Kidney epithelial cell (primary cell): ENCODE results near the gene DRAP1. TPM values are rescaled to one million over a fixed set of nuclear protein-coding genes. Genes with fewer than 3 reads are reported as not detected.
"Not testable (repeated sequence)": the region's sequence is repeated elsewhere in the genome, so short reads cannot be mapped to it uniquely, and the experiment has no call there.

Source experiments
- DNase-seq: peaks from one replicate; pipeline ENCODE4 v3.0.0-alpha.2; 2010; ENCODE audit warnings: low read depth
- H3K27me3 ChIP-seq: 2 replicates; pipeline ENCODE4 v1.6.0; 2011; ENCODE audit warnings: low read length; ENCODE audit not compliant: control insufficient read depth, insufficient read depth
- H3K36me3 ChIP-seq: 2 replicates; pipeline ENCODE4 v1.5.1; 2011; ENCODE audit warnings: low read length; ENCODE audit not compliant: control insufficient read depth, insufficient read depth
- H3K4me3 ChIP-seq: 2 replicates; pipeline ENCODE4 v1.5.1; 2011; ENCODE audit warnings: low read depth, mild to moderate bottlenecking, control low read depth, low read length
- total RNA-seq: library from RNA; depleted of rRNA; stranded (reverse); fragments of >200 nt; gene quantifications from 2 replicates; pipeline ENCODE4 v1.2.3, GENCODE V29; 2015
- TF ChIP-seq, protein P1 (sequence below): IDR thresholded peaks from 2 replicates; pipeline ENCODE4 v1.5.1; 2011; ENCODE audit warnings: mild to moderate bottlenecking, moderate library complexity, low read length, control low read depth, inconsistent platforms; ENCODE audit not compliant: insufficient read depth, poor library complexity, severe bottlenecking

The DRAP1 gene
- total RNA-seq, 1 donor from 2014 or later, result 141 TPM

DNA sequence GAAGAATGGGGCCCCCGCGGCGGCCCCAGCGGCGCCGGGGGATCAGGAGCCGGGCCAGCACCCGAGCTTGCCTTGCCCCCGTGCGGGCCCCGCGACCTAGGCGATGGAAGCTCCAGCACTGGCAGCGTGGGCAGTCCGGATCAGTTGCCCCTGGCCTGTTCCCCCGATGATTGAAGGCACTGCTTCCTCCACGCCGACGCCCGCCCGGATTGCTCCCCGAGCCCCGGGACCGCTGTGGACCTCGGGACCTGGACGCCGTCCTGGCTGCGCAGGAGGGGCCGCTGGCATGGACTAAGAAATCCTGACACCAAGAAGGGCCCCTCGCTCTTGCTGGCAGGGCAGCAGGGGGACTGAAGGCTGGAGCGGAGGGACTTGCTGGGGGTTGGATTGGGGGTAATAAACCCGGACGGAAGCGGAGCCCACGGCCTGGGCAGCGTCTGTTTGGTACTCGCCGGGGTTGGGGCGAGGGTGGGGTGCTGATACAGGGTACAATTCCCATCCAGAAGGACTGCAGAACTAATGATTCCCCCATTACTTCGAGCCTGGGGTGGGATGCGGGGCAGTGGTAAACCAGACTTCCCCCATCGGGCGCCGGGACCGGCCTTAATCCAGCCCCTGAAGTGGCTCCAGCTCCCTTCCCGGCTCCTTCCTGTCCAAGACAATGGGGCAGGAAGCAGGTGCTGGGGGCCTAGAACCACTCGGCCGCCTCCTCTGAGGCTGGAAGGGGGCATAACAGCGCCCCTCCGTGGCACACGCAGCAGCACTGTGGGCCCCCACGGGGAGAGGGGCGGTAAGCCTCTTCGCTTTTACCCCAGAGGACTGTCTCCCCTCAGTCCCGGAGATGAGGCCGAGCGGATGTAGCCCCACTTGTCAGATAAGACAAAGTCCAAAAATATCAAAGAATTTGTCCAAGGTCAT is 27.7 kb upstream of the DRAP1 start:
- TF ChIP-seq, protein P1, sequence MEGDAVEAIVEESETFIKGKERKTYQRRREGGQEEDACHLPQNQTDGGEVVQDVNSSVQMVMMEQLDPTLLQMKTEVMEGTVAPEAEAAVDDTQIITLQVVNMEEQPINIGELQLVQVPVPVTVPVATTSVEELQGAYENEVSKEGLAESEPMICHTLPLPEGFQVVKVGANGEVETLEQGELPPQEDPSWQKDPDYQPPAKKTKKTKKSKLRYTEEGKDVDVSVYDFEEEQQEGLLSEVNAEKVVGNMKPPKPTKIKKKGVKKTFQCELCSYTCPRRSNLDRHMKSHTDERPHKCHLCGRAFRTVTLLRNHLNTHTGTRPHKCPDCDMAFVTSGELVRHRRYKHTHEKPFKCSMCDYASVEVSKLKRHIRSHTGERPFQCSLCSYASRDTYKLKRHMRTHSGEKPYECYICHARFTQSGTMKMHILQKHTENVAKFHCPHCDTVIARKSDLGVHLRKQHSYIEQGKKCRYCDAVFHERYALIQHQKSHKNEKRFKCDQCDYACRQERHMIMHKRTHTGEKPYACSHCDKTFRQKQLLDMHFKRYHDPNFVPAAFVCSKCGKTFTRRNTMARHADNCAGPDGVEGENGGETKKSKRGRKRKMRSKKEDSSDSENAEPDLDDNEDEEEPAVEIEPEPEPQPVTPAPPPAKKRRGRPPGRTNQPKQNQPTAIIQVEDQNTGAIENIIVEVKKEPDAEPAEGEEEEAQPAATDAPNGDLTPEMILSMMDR, result peak; percentile 23
- no peaks in the 10 kb centered on the region for H3K27me3 ChIP-seq
- H3K4me3 ChIP-seq, result peak overlapping the region; percentile 61
- DNase-seq, result no peak
- H3K36me3 ChIP-seq, result no peaks in the 10 kb centered on the region

DNA sequence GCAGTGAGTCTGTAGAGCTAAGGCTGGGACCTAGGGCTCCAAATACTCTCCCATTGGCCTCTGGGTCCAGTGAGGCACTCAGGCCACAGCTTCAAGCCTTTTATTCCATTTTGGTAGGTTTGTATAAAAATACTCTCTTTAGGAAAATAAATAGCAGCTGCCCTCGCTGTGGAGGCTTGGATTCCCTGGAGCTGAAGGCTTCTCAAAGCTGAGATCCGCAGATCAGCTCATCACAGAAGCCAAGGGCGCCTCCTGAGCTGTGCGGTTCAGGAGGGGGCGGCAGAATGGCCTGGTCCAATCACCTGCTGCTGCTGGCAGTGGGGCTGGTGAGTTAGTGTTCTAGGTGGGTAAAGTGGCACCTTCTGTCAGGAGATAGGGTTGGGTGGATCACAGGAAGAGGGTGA is 27.1 kb upstream of the DRAP1 start:
- not testable (repeated sequence) for H3K27me3 ChIP-seq, H3K36me3 ChIP-seq, DNase-seq
- peak overlapping the region; percentile 61 for H3K4me3 ChIP-seq

DNA sequence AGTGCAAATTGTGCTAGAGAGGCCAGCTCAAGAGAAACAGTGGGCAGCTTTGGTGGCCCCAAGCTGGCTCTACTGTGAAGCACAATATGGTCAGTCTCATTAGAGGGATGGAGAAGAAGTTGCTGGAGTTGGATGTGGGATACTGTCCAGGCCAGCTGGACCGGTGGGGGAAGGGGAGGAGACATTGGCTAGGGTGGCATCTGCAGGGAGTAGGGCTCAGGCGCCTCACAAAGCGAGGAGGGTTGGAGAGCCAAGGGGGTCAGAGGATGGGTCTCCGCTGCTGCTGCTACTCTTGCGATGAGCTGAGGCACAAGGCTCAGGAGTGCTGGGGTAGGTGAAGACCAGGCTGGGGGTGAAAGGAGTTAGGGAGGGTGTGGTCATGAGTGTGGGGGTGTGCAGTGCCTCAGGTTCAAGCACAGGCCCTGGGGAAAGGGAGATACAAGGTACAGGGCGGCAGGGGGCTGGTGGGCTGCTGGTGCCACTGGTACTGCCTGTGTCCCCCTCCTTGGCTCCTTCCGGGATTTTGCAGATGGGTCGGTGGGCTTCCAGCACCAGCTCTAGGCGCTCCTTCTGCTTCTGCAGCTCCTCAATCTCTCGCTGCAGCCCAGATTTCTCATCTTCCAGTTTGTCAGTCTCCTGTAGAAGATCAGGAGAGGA is 26.4 kb upstream of the DRAP1 start:
- no peaks in the 10 kb centered on the region for H3K36me3 ChIP-seq
- H3K27me3 ChIP-seq, result no peaks in the 10 kb centered on the region
- no peak overlapping the region for H3K4me3 ChIP-seq
- TF ChIP-seq, protein P1, result no peak
- DNase-seq, result no peak

DNA sequence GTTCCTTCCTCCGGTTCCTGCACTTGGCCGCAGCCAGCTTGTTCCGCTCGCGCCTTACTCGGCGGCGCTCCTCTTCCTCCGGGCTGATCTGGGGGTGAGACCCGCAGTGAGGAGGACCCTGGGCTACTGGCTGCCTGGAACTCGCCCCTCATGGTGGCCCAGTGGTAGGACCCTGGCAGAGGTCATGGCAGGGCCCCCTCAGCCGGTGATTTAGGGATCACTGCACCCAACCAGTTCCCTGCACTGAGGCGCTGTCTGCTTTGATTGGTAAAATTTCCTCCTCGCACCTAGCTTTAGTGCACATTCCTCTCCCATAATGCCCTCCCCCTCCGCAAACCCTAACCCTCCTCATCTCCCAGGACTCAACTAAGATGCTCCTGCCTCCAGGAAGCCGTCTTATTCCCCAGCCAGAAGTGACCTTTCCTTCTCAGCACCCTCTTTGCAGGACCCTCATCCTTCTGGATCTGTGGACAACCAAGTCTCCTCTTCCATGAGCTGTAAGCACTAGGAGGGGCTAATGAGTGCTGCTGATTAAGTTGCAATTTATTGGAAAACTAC is 25.1 kb upstream of the DRAP1 start:
- Histone ChIP-seq H3K4me3 (no peak overlapping the region), H3K27me3 (no peaks in the 10 kb centered on the region), H3K36me3 (no peaks in the 10 kb centered on the region)
- TF ChIP-seq, protein P1, result no peak
- no peak for DNase-seq

DNA sequence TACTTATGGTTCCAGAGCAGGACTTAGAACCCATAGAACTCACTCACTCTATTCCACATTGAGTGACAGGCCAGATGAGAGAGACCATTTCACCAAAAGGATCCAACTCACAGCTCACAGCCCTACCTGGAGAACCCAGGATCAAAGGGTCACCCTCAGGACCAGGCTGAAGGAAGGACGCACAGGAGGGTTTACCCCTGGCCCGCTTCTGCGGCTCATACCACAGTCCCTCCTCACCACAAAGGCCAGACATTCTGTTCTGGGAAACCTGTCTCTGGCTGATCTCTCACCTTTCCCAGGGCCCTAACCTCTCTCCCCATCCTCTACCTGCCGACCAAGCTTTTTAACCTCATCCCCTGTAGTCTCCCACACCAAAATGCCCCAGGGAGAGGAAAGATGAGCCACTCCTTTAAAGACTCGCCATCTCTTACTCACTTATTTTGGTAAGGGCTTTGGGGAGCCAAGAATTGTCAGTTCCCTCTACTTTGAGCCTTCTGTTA is 23.7 kb upstream of the DRAP1 start:
- Histone ChIP-seq H3K4me3 (no peak overlapping the region), H3K27me3 (no peaks in the 10 kb centered on the region), H3K36me3 (no peaks in the 10 kb centered on the region)
- no peak for DNase-seq
- TF ChIP-seq, protein P1, result no peak
